ENCODE data around the gene STRN.

- TF ChIP-seq CTCF (IDR thresholded peaks at IDR 0.05) = no peak
- no peak for TF ChIP-seq ZFX (IDR thresholded peaks at IDR 0.05; ENCODE audit: borderline replicate concordance)
These were observed 15.6 kb upstream of the STRN start for GRCh38 chr2:36981911-36982310.
